H1 (cell line): ENCODE measurements around the gene CCDC47. TPM values are rescaled to one million over a fixed set of nuclear protein-coding genes. Genes with fewer than 3 reads are reported as not detected.

ENCODE experiments used
- BCL11A ChIP-seq, 2 experiments: IDR thresholded peaks; one replicate each; pipeline ENCODE4 v1.6.1; 2011; ENCODE audit warnings: low read depth in 2 of 2, low read length in 2 of 2, mild to moderate bottlenecking in 2 of 2
- CHD7 ChIP-seq: fragments of 300-600 bp; sonication (generic); IDR thresholded peaks from 2 replicates; pipeline ENCODE4 v1.7.1; 2012; ENCODE audit warnings: low read length, moderate library complexity, mild to moderate bottlenecking, inconsistent platforms; ENCODE audit not compliant: insufficient replicate concordance
- CTCF ChIP-seq, 3 experiments: IDR thresholded peaks; 1 replicate in 2 of 3; 2 replicates in 1 of 3; pipeline versions ENCODE4 v1.5.1 to v1.6.1; 2011; ENCODE audit warnings: low read length in 3 of 3, mild to moderate bottlenecking in 3 of 3, inconsistent platforms in 2 of 3, low read depth in 1 of 3, moderate library complexity in 1 of 3; ENCODE audit not compliant: insufficient read depth in 1 of 3; ENCODE audit errors: control extremely low read depth in 1 of 3
- HDAC2 ChIP-seq, 2 experiments: fragments of 300-600 bp in 1 of 2; sonication (generic) in 1 of 2; IDR thresholded peaks; 2 replicates each; pipeline ENCODE4 v1.6.1; 2011 to 2012; ENCODE audit warnings: low read depth in 2 of 2, low read length in 2 of 2, mild to moderate bottlenecking in 2 of 2, moderate library complexity in 2 of 2, borderline replicate concordance in 1 of 2, inconsistent platforms in 1 of 2
- MAX ChIP-seq: IDR thresholded peaks from 2 replicates; pipeline ENCODE4 v1.6.1; 2012; ENCODE audit warnings: inconsistent platforms
- SAP30 ChIP-seq: fragments of 300-600 bp; sonication (generic); IDR thresholded peaks from 2 replicates; pipeline ENCODE4 v1.7.1; 2012; ENCODE audit warnings: low read length, moderate library complexity, mild to moderate bottlenecking, inconsistent platforms; ENCODE audit not compliant: insufficient read depth, insufficient replicate concordance
- TAF1 ChIP-seq: IDR thresholded peaks from 2 replicates; pipeline ENCODE4 v1.6.1; 2011; ENCODE audit warnings: mild to moderate bottlenecking, low read depth, low read length
- TCF12 ChIP-seq: IDR thresholded peaks from 2 replicates; pipeline ENCODE4 v1.6.1; 2011; ENCODE audit warnings: low read depth, mild to moderate bottlenecking, low read length
- YY1 ChIP-seq: IDR thresholded peaks from 2 replicates; pipeline ENCODE4 v1.6.1; 2011; ENCODE audit warnings: low read depth, mild to moderate bottlenecking, low read length
- polyA plus RNA-seq, 7 experiments: library from polyadenylated mRNA; depleted of rRNA in 3 of 7; stranded (reverse) in 5 of 7; unstranded in 2 of 7; fragments of >200 nt in 5 of 7; fragments of 200-250 nt in 2 of 7; gene quantifications; 1 replicate in 5 of 7; 2 replicates in 1 of 7; 4 replicates in 1 of 7; pipeline versions ENCODE4 v1.2.1 to v1.2.3, GENCODE V29; 2011 to 2013; ENCODE audit warnings: missing spikeins in 2 of 7, mixed read lengths in 2 of 7
- total RNA-seq: library from RNA; stranded (reverse); fragmentation: NEBNext Ultra II Directional; extraction: Animal tissue kit (Norgen Biotek cat#: 25700); gene quantifications from 2 replicates; pipeline ENCODE4 v1.2.1, GENCODE V29; 2021

Gene CCDC47
- total and polyA plus RNA-seq, 2 of the 8 experiments (the other 6 are each of a cell fraction or from before 2014, with no cell fraction given) = 21.2 to 83.1 TPM

GRCh38 chr17:63701456-63701820 is 72.0 kb downstream of the CCDC47 start (continued):
- TF ChIP-seq CHD7 = no peak
- no peak for TF ChIP-seq BCL11A (IDR thresholded peaks at IDR 0.05; ENCODE audit: low read depth in 2 of 2, low read length in 2 of 2)
- TF ChIP-seq SAP30 = no peak
- TF ChIP-seq HDAC2 (IDR thresholded peaks at IDR 0.05; ENCODE audit: borderline replicate concordance in 1 of 2, low read depth in 2 of 2, low read length in 2 of 2) = no peak
- TF ChIP-seq TAF1 = no peak
- no peak for TF ChIP-seq MAX
- TF ChIP-seq TCF12 = no peak
- TF ChIP-seq YY1 = no peak
- no peak for TF ChIP-seq CTCF (IDR thresholded peaks at IDR 0.05; ENCODE audit: control extremely low read depth in 1 of 3, insufficient read depth in 1 of 3, low read depth in 1 of 3, low read length in 3 of 3)
